ENCODE data around the gene ZNF195.

Gene ZNF195

DNA sequence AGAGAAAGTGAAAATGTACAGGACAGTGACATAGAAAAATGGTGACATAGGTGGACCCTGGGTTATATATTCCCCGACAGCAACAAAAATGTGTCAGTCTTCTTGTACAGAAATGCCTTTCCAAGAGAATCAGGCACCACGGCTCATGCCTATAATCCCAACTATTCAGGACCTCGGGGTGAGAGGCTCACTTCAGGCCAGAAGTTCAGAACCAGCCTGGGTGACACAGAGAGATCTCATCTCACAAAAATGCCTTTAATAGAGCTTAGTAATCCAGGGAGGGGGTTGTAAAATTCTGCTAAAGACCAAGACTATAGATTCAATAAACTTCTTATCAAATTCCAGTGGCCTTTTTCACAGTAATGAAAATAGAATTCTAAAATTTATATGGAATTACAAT lies 10.7 kb downstream of the ZNF195 start:
- H3K9me3 ChIP-seq (ENCODE audit: low read depth, low read length) = peaks cover 75% of the 10 kb centered on the region
- no peak for DNase-seq (ENCODE audit: low read depth, low spot score)
- H3K4me3 ChIP-seq = no peak overlapping the region
- peaks cover 100% of the 10 kb centered on the region for H3K36me3 ChIP-seq (ENCODE audit: insufficient read depth, low read length)
- H3K27ac ChIP-seq = no peak overlapping the region
- no peak overlapping the region for H3K9ac ChIP-seq (ENCODE audit: insufficient read length)
- TF ChIP-seq POLR2AphosphoS5 (IDR thresholded peaks at IDR 0.05; ENCODE audit: borderline replicate concordance, low read depth, low read length) = no peak
- TF ChIP-seq FOXP2 (optimal IDR thresholded peaks at IDR 0.05; ENCODE audit: control extremely low read depth, extremely low read length, insufficient read depth) = no peak
- TF ChIP-seq EZH2 (IDR thresholded peaks at IDR 0.05) = no peak

DNA sequence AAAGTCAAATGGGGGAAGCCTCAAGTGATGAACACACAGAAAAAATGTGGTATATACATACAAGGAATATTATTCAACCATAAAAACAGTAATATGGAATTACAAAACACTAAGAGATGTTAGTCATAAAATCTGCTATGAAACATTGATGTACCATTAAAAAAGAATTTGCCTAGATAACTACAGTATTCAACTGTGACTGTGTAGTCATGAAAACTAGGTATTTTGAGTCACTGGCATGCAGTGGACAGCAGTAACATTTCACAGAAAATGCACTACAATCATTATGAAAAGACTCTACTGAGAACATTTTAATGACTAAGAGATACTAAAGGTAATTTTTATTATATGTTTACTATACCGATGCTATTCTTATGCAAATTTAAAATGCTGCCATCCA lies 11.7 kb downstream of the ZNF195 start:
- Histone ChIP-seq H3K4me3 (no peak overlapping the region), H3K9me3 (ENCODE audit: low read depth, low read length) (peaks cover 80% of the 10 kb centered on the region), H3K36me3 (ENCODE audit: insufficient read depth, low read length) (peaks cover 100% of the 10 kb centered on the region), H3K9ac (ENCODE audit: insufficient read length) (no peak overlapping the region), H3K27ac (no peak overlapping the region)
- no peak for DNase-seq (ENCODE audit: low read depth, low spot score)
- TF ChIP-seq FOXP2 (optimal IDR thresholded peaks at IDR 0.05; ENCODE audit: control extremely low read depth, extremely low read length, insufficient read depth) (no peak), EZH2 (IDR thresholded peaks at IDR 0.05) (no peak), POLR2AphosphoS5 (IDR thresholded peaks at IDR 0.05; ENCODE audit: borderline replicate concordance, low read depth, low read length) (no peak)

DNA sequence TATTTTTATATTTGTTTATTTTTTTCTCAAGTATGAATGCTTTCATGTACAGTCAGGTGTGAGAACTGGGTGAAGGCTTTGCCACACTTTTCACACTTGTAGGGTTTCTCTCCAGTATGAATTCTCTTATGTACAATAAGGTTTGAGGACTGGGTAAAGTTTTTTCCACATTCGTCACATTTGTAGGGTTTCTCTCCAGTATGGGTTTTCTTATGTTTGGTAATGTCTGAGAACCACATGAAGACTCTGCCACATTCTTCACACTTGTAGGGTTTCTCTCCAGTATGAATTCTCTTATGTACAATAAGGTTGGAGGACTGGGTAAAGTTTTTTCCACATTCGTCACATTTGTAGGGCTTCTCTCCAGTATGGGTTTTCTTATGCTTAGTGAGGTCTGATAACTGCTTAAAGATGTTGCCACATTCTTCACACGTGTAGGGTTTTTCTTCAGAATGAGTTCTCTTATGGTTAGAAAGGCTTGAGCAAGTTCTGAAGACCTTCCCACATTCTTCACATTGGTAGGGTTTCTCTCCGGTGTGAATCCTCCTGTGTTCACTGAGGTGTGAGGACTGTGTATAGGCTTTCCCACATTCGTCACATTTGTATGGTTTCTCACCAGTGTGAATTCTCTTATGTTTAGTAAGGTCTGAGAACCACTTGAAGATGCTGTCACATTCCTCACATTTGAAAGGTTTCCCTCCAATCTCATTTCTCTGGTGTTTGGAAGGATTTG lies 19.7 kb downstream of the ZNF195 start:
- no peak overlapping the region for H3K9ac ChIP-seq (ENCODE audit: insufficient read length)
- no peak for DNase-seq (ENCODE audit: low read depth, low spot score)
- H3K27ac ChIP-seq = no peak overlapping the region
- peaks cover 73% of the 10 kb centered on the region for H3K9me3 ChIP-seq (ENCODE audit: low read depth, low read length)
- peaks cover 70% of the 10 kb centered on the region for H3K36me3 ChIP-seq (ENCODE audit: insufficient read depth, low read length)
- 0 out of 2 replicates have a peak overlapping the region, but pooled peaks have one; percentile 9 for H3K4me3 ChIP-seq
- no peak for TF ChIP-seq POLR2AphosphoS5 (IDR thresholded peaks at IDR 0.05; ENCODE audit: borderline replicate concordance, low read depth, low read length)
- no peak for TF ChIP-seq FOXP2 (optimal IDR thresholded peaks at IDR 0.05; ENCODE audit: control extremely low read depth, extremely low read length, insufficient read depth)
- no peak for TF ChIP-seq EZH2 (IDR thresholded peaks at IDR 0.05)

DNA sequence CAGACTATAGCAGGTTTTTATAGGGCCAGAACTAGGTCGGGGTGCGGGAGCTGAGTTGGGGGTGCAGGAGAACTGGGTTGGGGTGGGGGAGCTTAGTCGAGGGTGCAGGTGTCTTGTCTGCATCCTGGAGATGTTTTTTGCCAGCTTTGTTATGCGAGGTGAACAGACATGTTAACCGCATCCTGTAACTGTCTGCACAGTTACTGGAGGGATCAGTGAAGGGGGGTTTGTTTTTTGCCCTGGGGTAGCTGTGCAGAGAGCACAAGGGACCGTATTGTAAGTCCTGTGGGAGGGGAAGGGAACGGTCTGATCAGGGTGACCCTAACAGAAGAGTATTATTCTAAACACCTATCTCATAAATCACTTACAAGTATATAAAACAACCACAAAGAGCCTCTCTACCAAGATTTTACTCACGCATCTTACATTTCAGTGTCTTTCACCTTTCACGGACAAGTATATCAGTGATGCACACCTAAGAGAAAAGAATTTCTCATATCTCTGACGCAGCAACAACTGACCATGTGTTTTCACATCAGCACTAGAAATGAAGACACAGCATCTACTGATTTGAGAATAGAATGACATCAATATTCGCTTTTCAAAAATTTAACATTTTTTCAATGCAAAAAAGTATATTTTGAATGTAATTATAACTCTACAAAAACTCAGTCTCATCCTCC lies 20.8 kb downstream of the ZNF195 start:
- Histone ChIP-seq H3K4me3 (no peak overlapping the region), H3K9ac (ENCODE audit: insufficient read length) (no peak overlapping the region), H3K27ac (no peak overlapping the region), H3K36me3 (ENCODE audit: insufficient read depth, low read length) (peaks cover 59% of the 10 kb centered on the region), H3K9me3 (ENCODE audit: low read depth, low read length) (peaks cover 62% of the 10 kb centered on the region)
- no peak for DNase-seq (ENCODE audit: low read depth, low spot score)
- TF ChIP-seq POLR2AphosphoS5 (IDR thresholded peaks at IDR 0.05; ENCODE audit: borderline replicate concordance, low read depth, low read length) (no peak), EZH2 (IDR thresholded peaks at IDR 0.05) (no peak), FOXP2 (optimal IDR thresholded peaks at IDR 0.05; ENCODE audit: control extremely low read depth, extremely low read length, insufficient read depth) (no peak)

- no peak for DNase-seq (ENCODE audit: low read depth, low spot score)
- H3K36me3 ChIP-seq (ENCODE audit: insufficient read depth, low read length) = peaks cover 50% of the 10 kb centered on the region
- no peak overlapping the region for H3K27ac ChIP-seq
- H3K4me3 ChIP-seq = no peak overlapping the region
- no peak overlapping the region for H3K9ac ChIP-seq (ENCODE audit: insufficient read length)
- peaks cover 53% of the 10 kb centered on the region for H3K9me3 ChIP-seq (ENCODE audit: low read depth, low read length)
- TF ChIP-seq FOXP2 (optimal IDR thresholded peaks at IDR 0.05; ENCODE audit: control extremely low read depth, extremely low read length, insufficient read depth) (no peak), EZH2 (IDR thresholded peaks at IDR 0.05) (no peak), POLR2AphosphoS5 (IDR thresholded peaks at IDR 0.05; ENCODE audit: borderline replicate concordance, low read depth, low read length) (no peak)
These were observed 21.6 kb downstream of the ZNF195 start for GRCh38 chr11:3357302-3357701.

GRCh38 chr11:3356858-3357257 lies 22.1 kb downstream of the ZNF195 start:
- no peak overlapping the region for H3K9ac ChIP-seq (ENCODE audit: insufficient read length)
- peaks cover 46% of the 10 kb centered on the region for H3K36me3 ChIP-seq (ENCODE audit: insufficient read depth, low read length)
- H3K4me3 ChIP-seq = no peak overlapping the region
- DNase-seq (ENCODE audit: low read depth, low spot score) = no peak
- peaks cover 51% of the 10 kb centered on the region for H3K9me3 ChIP-seq (ENCODE audit: low read depth, low read length)
- TF ChIP-seq POLR2AphosphoS5 (IDR thresholded peaks at IDR 0.05; ENCODE audit: borderline replicate concordance, low read depth, low read length) = no peak; the same call in 1 of the 2 replicates
- no peak overlapping the region for H3K27ac ChIP-seq

DNA sequence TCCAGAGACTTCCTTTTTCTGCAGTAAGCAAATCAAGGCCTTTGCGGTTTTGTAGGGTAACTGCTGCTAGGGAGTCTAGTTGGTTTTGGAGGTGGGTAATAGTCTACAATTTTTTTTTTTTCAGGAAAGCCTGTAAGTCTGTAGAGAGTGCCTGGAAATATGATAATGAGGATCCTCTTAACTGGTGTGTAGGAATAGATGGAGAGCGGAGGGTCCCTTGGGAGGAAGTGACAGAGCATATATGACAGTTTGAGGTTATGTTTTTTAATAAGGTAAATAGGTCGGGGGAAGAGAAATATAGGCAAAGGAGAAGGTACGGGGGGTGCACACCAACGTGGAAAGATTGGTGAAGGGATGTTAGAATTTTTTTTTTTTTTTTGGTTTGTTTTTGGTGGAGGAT lies 25.9 kb downstream of the ZNF195 start:
- Histone ChIP-seq H3K9me3 (ENCODE audit: low read depth, low read length) (peaks cover 14% of the 10 kb centered on the region; the same call in 1 of the 2 replicates), H3K36me3 (ENCODE audit: insufficient read depth, low read length) (peaks cover 8% of the 10 kb centered on the region; the same call in 1 of the 2 replicates), H3K27ac (no peak overlapping the region)

DNA sequence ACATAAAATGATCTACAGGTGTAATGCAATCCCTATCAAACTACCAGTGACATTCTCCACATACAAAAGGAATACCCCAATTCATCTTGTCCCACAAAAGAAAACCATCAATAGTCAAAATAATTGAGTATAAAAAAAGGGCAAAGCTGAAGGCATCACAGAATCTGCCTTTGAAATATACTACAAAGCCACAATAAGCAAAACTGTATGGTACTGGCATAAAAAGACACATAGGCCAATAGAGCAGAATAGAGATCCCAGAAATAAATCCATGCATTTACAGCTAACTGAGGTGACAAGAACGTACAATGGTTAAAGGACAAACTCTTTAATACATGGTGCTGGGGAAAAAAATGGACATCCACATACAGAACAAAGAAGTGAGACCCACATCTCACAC lies 31.8 kb downstream of the ZNF195 start:
- H3K27ac ChIP-seq = no peak overlapping the region
- no peak for DNase-seq (ENCODE audit: low read depth, low spot score)
- H3K9me3 ChIP-seq (ENCODE audit: low read depth, low read length) = 0 out of 2 replicates have a peak, but pooled peaks cover 3% of the 10 kb centered on the region
- H3K36me3 ChIP-seq (ENCODE audit: insufficient read depth, low read length) = no peaks in the 10 kb centered on the region
- no peak overlapping the region for H3K9ac ChIP-seq (ENCODE audit: insufficient read length)
- no peak for TF ChIP-seq POLR2AphosphoS5 (IDR thresholded peaks at IDR 0.05; ENCODE audit: borderline replicate concordance, low read depth, low read length)
- no peak for TF ChIP-seq FOXP2 (optimal IDR thresholded peaks at IDR 0.05; ENCODE audit: control extremely low read depth, extremely low read length, insufficient read depth)
- no peak for TF ChIP-seq EZH2 (IDR thresholded peaks at IDR 0.05)
- no peak overlapping the region for H3K4me3 ChIP-seq

More for the DNA sequence above, 25.9 kb downstream of the ZNF195 start:
- H3K9ac ChIP-seq (ENCODE audit: insufficient read length) = no peak overlapping the region
- H3K4me3 ChIP-seq = no peak overlapping the region
- no peak for TF ChIP-seq EZH2 (IDR thresholded peaks at IDR 0.05)
- no peak for TF ChIP-seq FOXP2 (optimal IDR thresholded peaks at IDR 0.05; ENCODE audit: control extremely low read depth, extremely low read length, insufficient read depth)
- no peak for TF ChIP-seq POLR2AphosphoS5 (IDR thresholded peaks at IDR 0.05; ENCODE audit: borderline replicate concordance, low read depth, low read length)
- DNase-seq (ENCODE audit: low read depth, low spot score) = no peak
